ENCODE data around the gene STK36. TPM values are rescaled to one million over a fixed set of nuclear protein-coding genes. Genes with fewer than 3 reads are reported as not detected.
"Not testable (repeated sequence)": the region's sequence is repeated elsewhere in the genome, so short reads cannot be mapped to it uniquely, and the experiment has no call there.

The STK36 gene
- total and polyA plus RNA-seq, 8 donors: 8.3 to 54.0 (median 22.1) TPM

- H3K27ac ChIP-seq; intact Hi-C loops (cut with DNase I); H3K4me1 ChIP-seq; H3K9me3 ChIP-seq; H3K4me3 ChIP-seq; H3K27me3 ChIP-seq: not testable (repeated sequence)
- H3K36me3 ChIP-seq: peaks cover 0 to 23% (median 0%) of the 10 kb centered on the region in 3 donors
- TF ChIP-seq, protein P1, sequence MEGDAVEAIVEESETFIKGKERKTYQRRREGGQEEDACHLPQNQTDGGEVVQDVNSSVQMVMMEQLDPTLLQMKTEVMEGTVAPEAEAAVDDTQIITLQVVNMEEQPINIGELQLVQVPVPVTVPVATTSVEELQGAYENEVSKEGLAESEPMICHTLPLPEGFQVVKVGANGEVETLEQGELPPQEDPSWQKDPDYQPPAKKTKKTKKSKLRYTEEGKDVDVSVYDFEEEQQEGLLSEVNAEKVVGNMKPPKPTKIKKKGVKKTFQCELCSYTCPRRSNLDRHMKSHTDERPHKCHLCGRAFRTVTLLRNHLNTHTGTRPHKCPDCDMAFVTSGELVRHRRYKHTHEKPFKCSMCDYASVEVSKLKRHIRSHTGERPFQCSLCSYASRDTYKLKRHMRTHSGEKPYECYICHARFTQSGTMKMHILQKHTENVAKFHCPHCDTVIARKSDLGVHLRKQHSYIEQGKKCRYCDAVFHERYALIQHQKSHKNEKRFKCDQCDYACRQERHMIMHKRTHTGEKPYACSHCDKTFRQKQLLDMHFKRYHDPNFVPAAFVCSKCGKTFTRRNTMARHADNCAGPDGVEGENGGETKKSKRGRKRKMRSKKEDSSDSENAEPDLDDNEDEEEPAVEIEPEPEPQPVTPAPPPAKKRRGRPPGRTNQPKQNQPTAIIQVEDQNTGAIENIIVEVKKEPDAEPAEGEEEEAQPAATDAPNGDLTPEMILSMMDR (IDR thresholded peaks at IDR 0.05): peak; percentile 47 to 67 (median 56)
- peak in 3 of 6 donors; percentile 37 to 57 (median 44) for DNase-seq
- WGBS, 2 donors: 23 to 25% methylated on average over 5 of the region's 5 CpGs
- peak; percentile 60 for FAIRE-seq
- peak; percentile 89 to 98 (median 94) for ATAC-seq
These were observed 15.6 kb downstream of the STK36 start for GRCh38 chr2:218687400-218688060.

DNA sequence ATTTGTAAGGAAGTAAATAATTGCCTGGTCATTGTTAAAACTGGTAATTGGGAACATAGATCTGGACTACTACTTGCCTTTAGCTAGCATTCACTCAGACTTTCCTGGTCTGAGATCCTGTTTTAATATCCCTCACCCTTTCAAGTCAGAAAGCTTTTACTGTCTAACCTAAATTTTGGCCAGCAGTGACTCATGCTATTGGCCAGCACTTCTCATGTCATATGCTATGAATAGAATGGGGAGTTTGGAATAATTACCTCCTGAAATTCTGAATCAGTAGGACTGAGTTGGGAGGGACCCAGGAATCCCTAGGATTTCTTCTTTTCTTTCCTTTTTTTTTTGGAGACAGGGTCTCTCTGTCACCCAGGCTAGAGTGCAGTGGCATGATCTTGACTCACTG lies 19.3 kb downstream of the STK36 start:
- Histone ChIP-seq H3K36me3 (peaks cover 0 to 24% (median 0%) of the 10 kb centered on the region in 3 donors), H3K4me1 (no peaks in the 10 kb centered on the region), H3K27ac (no peak overlapping the region), H3K9me3 (no peaks in the 10 kb centered on the region), H3K27me3 (no peaks in the 10 kb centered on the region), H3K4me3 (no peak overlapping the region)
- FAIRE-seq (no peak), DNase-seq (no peak), ATAC-seq (no peak)
- intact Hi-C loops (cut with DNase I): no loop called here
- TF ChIP-seq, protein P1 (IDR thresholded peaks at IDR 0.05): no peak

GRCh38 chr2:218694405-218695145 lies 22.7 kb downstream of the STK36 start:
- intact Hi-C loops (cut with DNase I): no loop called here
- Histone ChIP-seq H3K27me3 (no peaks in the 10 kb centered on the region), H3K4me3 (no peak overlapping the region), H3K4me1 (no peaks in the 10 kb centered on the region), H3K9me3 (no peaks in the 10 kb centered on the region), H3K36me3 (peaks cover 0 to 30% (median 0%) of the 10 kb centered on the region in 3 donors), H3K27ac (no peak overlapping the region)
- FAIRE-seq (no peak), ATAC-seq (no peak), DNase-seq (no peak)
- TF ChIP-seq, protein P1 (IDR thresholded peaks at IDR 0.05): no peak
- 83 to 86% methylated on average over 3 of the region's 3 CpGs for WGBS, 2 donors

GRCh38 chr2:218698885-218699284 lies 27.0 kb downstream of the STK36 start:
- intact Hi-C loops (cut with DNase I): no loop called here
- H3K27ac ChIP-seq: no peak overlapping the region
- TF ChIP-seq, protein P1 (IDR thresholded peaks at IDR 0.05): no peak
- no peaks in the 10 kb centered on the region for H3K9me3 ChIP-seq
- FAIRE-seq: no peak
- H3K27me3 ChIP-seq: no peaks in the 10 kb centered on the region
- H3K4me3 ChIP-seq: no peak overlapping the region
- peak in 1 of 4 donors; percentile 14 for ATAC-seq
- H3K36me3 ChIP-seq: peaks cover 0 to 6% (median 0%) of the 10 kb centered on the region in 3 donors
- no peaks in the 10 kb centered on the region for H3K4me1 ChIP-seq
- 90 to 95% methylated on average over 8 of the region's 8 CpGs for WGBS, 2 donors
- no peak for DNase-seq

DNA sequence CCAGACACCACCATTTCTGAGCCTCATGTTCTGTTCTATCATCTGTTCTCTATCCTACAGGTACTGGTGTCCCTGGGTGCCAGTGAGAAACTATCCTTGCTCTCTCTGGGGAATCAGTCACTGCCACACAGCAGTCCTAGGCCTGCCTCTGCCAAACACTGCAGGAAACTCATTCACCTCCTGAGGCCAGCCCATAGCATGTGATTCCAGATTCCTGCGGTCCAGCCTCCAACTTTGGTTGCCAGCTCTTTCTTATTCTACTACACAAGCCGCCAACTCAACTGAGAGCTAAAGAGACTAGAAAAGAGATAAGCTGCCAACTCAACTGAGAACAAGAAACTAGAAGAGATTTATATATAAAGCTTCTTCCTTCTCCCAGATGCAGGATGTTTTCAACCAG lies 29.9 kb downstream of the STK36 start:
- intact Hi-C loops (cut with DNase I): no loop called here
- Histone ChIP-seq H3K4me1 (no peaks in the 10 kb centered on the region), H3K27me3 (no peaks in the 10 kb centered on the region), H3K4me3 (no peak overlapping the region), H3K36me3 (peaks cover 0 to 6% (median 0%) of the 10 kb centered on the region in 3 donors), H3K27ac (no peak overlapping the region), H3K9me3 (no peaks in the 10 kb centered on the region)
- FAIRE-seq (no peak), ATAC-seq (no peak), DNase-seq (no peak)
- TF ChIP-seq, protein P1 (IDR thresholded peaks at IDR 0.05): no peak
- 87 to 88% methylated on average over 2 of the region's 2 CpGs for WGBS, 2 donors

All from pancreas (tissue), 10 donors.